WTC11 (cell line): Measurements from ENCODE around the gene TNS3. TPM values are rescaled to one million over a fixed set of nuclear protein-coding genes. Genes with fewer than 3 reads are reported as not detected.

Experiments used
- ATAC-seq: fragments of 200-7000 bp; cut with Tn5 transposase; 2 replicates; pipeline ENCODE4 v1.10.0; 2021; ENCODE audit warnings: mild to moderate bottlenecking, moderate library complexity
- CTCF ChIA-PET: fragments of 300-600 bp; sonication (Branson Sonifier 250); formaldehyde crosslinking; loops from one replicate; lab custom pipeline; 2021; ENCODE audit warnings: antibody characterized with exemption; lab: Charles Lee
- POLR2A ChIA-PET: fragments of 350-600 bp; sonication (Branson Sonifier 250); formaldehyde crosslinking; loops from one replicate; lab custom pipeline; 2021; ENCODE audit warnings: antibody characterized with exemption; lab: Charles Lee
- DNase-seq: peaks from one replicate; pipeline ENCODE4 v3.0.0; 2021; ENCODE audit warnings: low spot score
- H3K27ac Mint-ChIP-seq: 2 replicates; pipeline ENCODE4 v1.8.0; 2021; ENCODE audit warnings: mixed read lengths
- H3K27me3 Mint-ChIP-seq: 2 replicates; pipeline ENCODE4 v1.8.0; 2021; ENCODE audit warnings: low read depth, mild to moderate bottlenecking, moderate library complexity, mixed read lengths
- H3K36me3 Mint-ChIP-seq: 2 replicates; pipeline ENCODE4 v1.8.0; 2021; ENCODE audit warnings: mixed read lengths
- H3K4me1 Mint-ChIP-seq: 2 replicates; pipeline ENCODE4 v1.8.0; 2022; ENCODE audit warnings: mixed read lengths
- H3K4me3 Mint-ChIP-seq: 2 replicates; pipeline ENCODE4 v1.8.0; 2021; ENCODE audit warnings: mild to moderate bottlenecking, moderate library complexity, mixed read lengths
- H3K9me3 Mint-ChIP-seq: 2 replicates; pipeline ENCODE4 v1.8.0; 2021; ENCODE audit warnings: mixed read lengths
- CREM ChIP-seq: sonication (generic); formaldehyde crosslinking; IDR thresholded peaks from 2 replicates; pipeline ENCODE4 v1.8.1; 2022; ENCODE audit warnings: mild to moderate bottlenecking, missing genetic modification reagents, moderate library complexity
- E2F1 ChIP-seq: sonication (generic); formaldehyde crosslinking; IDR thresholded peaks from 2 replicates; pipeline ENCODE4 v1.8.0; 2022; ENCODE audit warnings: mild to moderate bottlenecking, missing genetic modification reagents
- EMX1 ChIP-seq: fragments of 250-450 bp; sonication (Bioruptor Pico); IDR thresholded peaks from 2 replicates; pipeline ENCODE4 v1.8.0; 2021; ENCODE audit warnings: mild to moderate bottlenecking
- FOXK1 ChIP-seq: sonication (generic); formaldehyde crosslinking; IDR thresholded peaks from 2 replicates; pipeline ENCODE4 v1.8.0; 2022; ENCODE audit warnings: mild to moderate bottlenecking, moderate library complexity, missing genetic modification reagents
- GRHL2 ChIP-seq: fragments of 250-450 bp; sonication (Bioruptor Pico); IDR thresholded peaks from 2 replicates; pipeline ENCODE4 v1.8.0; 2022; ENCODE audit warnings: mild to moderate bottlenecking, moderate library complexity; ENCODE audit not compliant: insufficient replicate concordance, severe bottlenecking
- IRF1 ChIP-seq: sonication (generic); formaldehyde crosslinking; IDR thresholded peaks from 2 replicates; pipeline ENCODE4 v1.8.0; 2023; ENCODE audit warnings: missing genetic modification reagents
- KAT7 ChIP-seq: sonication (generic); formaldehyde crosslinking; IDR thresholded peaks from 2 replicates; pipeline ENCODE4 v1.8.1; 2023; ENCODE audit warnings: missing genetic modification reagents, mild to moderate bottlenecking, borderline replicate concordance
- NFATC4 ChIP-seq: fragments of 250-450 bp; sonication (Bioruptor Pico); IDR thresholded peaks from 2 replicates; pipeline ENCODE4 v1.9.0; 2021; ENCODE audit warnings: mild to moderate bottlenecking
- NFYB ChIP-seq: sonication (generic); formaldehyde crosslinking; conservative IDR thresholded peaks from 2 replicates; pipeline ENCODE4 v1.8.0; 2022; ENCODE audit warnings: low read depth, missing genetic modification reagents
- NR1H2 ChIP-seq: sonication (generic); formaldehyde crosslinking; IDR thresholded peaks from 2 replicates; pipeline ENCODE4 v1.9.0; 2021; ENCODE audit warnings: mild to moderate bottlenecking, moderate library complexity, missing genetic modification reagents
- PRDM15 ChIP-seq: sonication (generic); formaldehyde crosslinking; IDR thresholded peaks from 2 replicates; pipeline ENCODE4 v1.8.0; 2022; ENCODE audit warnings: missing genetic modification reagents
- SP1 ChIP-seq: sonication (generic); formaldehyde crosslinking; conservative IDR thresholded peaks from 2 replicates; pipeline ENCODE4 v1.8.1; 2022; ENCODE audit warnings: missing genetic modification reagents
- STAT6 ChIP-seq: sonication (generic); formaldehyde crosslinking; conservative IDR thresholded peaks from 2 replicates; pipeline ENCODE4 v1.8.1; 2023; ENCODE audit warnings: mild to moderate bottlenecking, low read depth, missing genetic modification reagents, moderate library complexity
- TEAD1 ChIP-seq: sonication (generic); formaldehyde crosslinking; IDR thresholded peaks from 2 replicates; pipeline ENCODE4 v1.8.0; 2022; ENCODE audit warnings: mild to moderate bottlenecking, missing genetic modification reagents
- TP53 ChIP-seq: sonication (generic); formaldehyde crosslinking; IDR thresholded peaks from 2 replicates; pipeline ENCODE4 v1.8.1; 2023; ENCODE audit warnings: mild to moderate bottlenecking, missing genetic modification reagents
- ZNF138 ChIP-seq: sonication (generic); formaldehyde crosslinking; conservative IDR thresholded peaks from 2 replicates; pipeline ENCODE4 v1.8.1; 2022; ENCODE audit warnings: mild to moderate bottlenecking, moderate library complexity, missing genetic modification reagents
- ZNF219 ChIP-seq: sonication (generic); formaldehyde crosslinking; IDR thresholded peaks from 2 replicates; pipeline ENCODE4 v1.8.0; 2023; ENCODE audit warnings: missing genetic modification reagents, mild to moderate bottlenecking, borderline replicate concordance
- ZNF512 ChIP-seq: sonication (generic); formaldehyde crosslinking; IDR thresholded peaks from 2 replicates; pipeline ENCODE4 v1.8.1; 2022; ENCODE audit warnings: missing genetic modification reagents, borderline replicate concordance
- total RNA-seq: library from RNA; stranded (reverse); gene quantifications from 3 replicates; pipeline ENCODE4 v1.2.3, GENCODE V29; 2021
- TF ChIP-seq, protein P1 (sequence below): sonication (generic); formaldehyde crosslinking; IDR thresholded peaks from 2 replicates; pipeline ENCODE4 v1.8.0; 2022; ENCODE audit warnings: mild to moderate bottlenecking, missing genetic modification reagents
- TF ChIP-seq, protein P2 (sequence below): fragments of 250-450 bp; sonication (Bioruptor Pico); conservative IDR thresholded peaks from 2 replicates; pipeline ENCODE4 v1.9.0; 2021; ENCODE audit warnings: mild to moderate bottlenecking

The TNS3 gene
- total RNA-seq, 1 experiment from 2014 or later, result 37.7 TPM

- DNase-seq (no peak), ATAC-seq (no peak)
- no peak overlapping the region for H3K27ac Mint-ChIP-seq
- peaks cover 39% of the 10 kb centered on the region for H3K36me3 Mint-ChIP-seq
- H3K27me3 Mint-ChIP-seq, result no peaks in the 10 kb centered on the region
- no peak overlapping the region for H3K4me3 Mint-ChIP-seq
- TF ChIP-seq FOXK1, result no peak
- no peak for TF ChIP-seq E2F1
- TF ChIP-seq GRHL2, result no peak
- TF ChIP-seq, protein P1, sequence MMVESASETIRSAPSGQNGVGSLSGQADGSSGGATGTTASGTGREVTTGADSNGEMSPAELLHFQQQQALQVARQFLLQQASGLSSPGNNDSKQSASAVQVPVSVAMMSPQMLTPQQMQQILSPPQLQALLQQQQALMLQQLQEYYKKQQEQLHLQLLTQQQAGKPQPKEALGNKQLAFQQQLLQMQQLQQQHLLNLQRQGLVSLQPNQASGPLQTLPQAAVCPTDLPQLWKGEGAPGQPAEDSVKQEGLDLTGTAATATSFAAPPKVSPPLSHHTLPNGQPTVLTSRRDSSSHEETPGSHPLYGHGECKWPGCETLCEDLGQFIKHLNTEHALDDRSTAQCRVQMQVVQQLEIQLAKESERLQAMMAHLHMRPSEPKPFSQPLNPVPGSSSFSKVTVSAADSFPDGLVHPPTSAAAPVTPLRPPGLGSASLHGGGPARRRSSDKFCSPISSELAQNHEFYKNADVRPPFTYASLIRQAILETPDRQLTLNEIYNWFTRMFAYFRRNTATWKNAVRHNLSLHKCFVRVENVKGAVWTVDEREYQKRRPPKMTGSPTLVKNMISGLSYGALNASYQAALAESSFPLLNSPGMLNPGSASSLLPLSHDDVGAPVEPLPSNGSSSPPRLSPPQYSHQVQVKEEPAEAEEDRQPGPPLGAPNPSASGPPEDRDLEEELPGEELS (CRISPR knock-in tag), result no peak
- TF ChIP-seq PRDM15 (CRISPR knock-in tag), result no peak
- TF ChIP-seq TP53 (CRISPR knock-in tag), result no peak
- TF ChIP-seq, all 79 proteins: peak for 0
- POLR2A ChIA-PET, result interaction anchor here (0.6 kb wide), 1 partner anchor 96 kb away, joined by 5 read pairs; no protein-coding TSS in a partner anchor
- Mint-ChIP-seq H3K4me1 (peaks cover 31% of the 10 kb centered on the region), H3K9me3 (peaks cover 6% of the 10 kb centered on the region)
- CTCF ChIA-PET, result no interaction called here
These were observed 55.4 kb downstream of the TNS3 start for GRCh38 chr7:47526466-47526865.

DNA sequence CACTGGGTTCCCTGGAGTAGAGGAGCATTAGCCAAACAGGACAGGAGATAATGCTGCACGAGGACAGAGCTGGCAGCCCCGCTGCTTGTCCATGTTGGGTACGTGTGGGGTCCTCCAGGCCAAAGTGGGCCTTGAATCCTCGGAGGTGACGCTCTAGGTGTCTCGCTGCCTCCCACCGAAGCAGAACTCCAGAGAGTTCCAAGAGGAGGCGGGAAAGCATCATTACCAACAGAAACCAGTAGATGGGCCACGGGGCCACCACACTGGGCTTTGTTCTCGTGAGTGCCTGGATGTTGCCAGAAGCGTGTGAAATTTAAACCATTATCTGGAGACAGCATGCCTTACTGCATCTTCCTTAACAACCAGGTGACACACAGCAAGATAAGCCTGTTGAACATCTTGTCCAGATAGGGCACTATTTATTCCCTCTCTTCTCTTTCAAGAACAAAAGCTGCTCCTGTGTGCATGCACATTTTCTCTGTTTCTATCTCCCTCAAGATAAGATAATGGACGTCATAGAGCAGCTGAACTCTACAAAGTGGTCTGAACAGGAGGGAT, 56.8 kb downstream of the TNS3 start:
- TF ChIP-seq KAT7 (no peak), TEAD1 (CRISPR knock-in tag) (no peak), ZNF512 (no peak), ZNF219 (no peak), NFATC4 (CRISPR knock-in tag) (no peak), NFYB (CRISPR knock-in tag) (no peak), EMX1 (CRISPR knock-in tag) (no peak), CREM (CRISPR knock-in tag) (no peak), ZNF138 (no peak), SP1 (CRISPR knock-in tag) (no peak), STAT6 (CRISPR knock-in tag) (no peak), IRF1 (no peak), NR1H2 (CRISPR knock-in tag) (no peak)
- TF ChIP-seq, protein P2, sequence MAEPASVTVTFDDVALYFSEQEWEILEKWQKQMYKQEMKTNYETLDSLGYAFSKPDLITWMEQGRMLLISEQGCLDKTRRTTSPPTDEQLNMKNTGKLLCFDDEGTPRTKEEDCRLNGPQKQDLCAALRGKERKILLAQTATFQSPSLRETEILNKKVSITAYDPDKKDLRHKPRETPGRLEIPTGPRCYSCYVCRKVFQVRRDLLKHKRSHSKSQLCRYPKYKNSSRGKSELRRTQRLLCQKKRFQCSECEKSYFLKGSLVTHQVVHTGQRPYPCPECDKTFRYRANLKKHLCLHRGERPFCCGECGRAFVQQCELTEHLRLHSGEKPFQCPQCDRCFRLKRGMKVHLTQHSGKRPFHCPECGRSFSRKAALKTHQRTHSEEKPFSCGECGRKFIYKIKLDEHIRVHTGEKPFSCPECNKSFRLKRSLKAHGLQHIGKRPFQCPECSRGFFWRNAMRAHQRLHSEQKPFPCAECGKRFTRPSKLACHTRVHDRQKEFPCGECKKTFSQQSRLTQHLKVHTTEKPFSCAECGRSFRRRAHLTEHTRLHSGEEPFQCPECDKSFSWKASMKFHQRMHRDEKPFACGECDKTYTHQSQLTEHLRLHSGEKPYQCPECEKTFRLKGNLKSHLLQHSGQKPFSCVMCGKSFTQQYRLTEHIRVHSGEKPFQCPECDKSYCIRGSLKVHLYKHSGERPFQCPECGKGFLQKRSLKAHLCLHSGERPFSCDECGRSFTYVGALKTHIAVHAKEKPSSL, result no peak
- Mint-ChIP-seq H3K4me3 (no peak overlapping the region), H3K9me3 (peaks cover 4% of the 10 kb centered on the region), H3K27ac (no peak overlapping the region), H3K36me3 (peaks cover 37% of the 10 kb centered on the region), H3K27me3 (no peaks in the 10 kb centered on the region), H3K4me1 (peaks cover 39% of the 10 kb centered on the region)
- DNase-seq (no peak), ATAC-seq (no peak)
- ChIA-PET POLR2A (no interaction called here), CTCF (interaction anchor here (0.6 to 0.7 kb wide), 3 partner anchors 9 to 279 kb away, joined by 3 to 4 read pairs (median 3); no protein-coding TSS in a partner anchor)
